K562 (cell line): ENCODE data around the gene RAI14. TPM values are rescaled to one million over a fixed set of nuclear protein-coding genes. Genes with fewer than 3 reads are reported as not detected.

Source experiments
- ATAC-seq: fragments of 200-7000 bp; cut with Tn5 transposase; 3 replicates; pipeline ENCODE4 v1.9.1; 2020; ENCODE audit warnings: moderate library complexity
- BruUV-seq: library from RNA; stranded (reverse); fragments of 400-500 nt; replicated peaks from 2 replicates; lab custom pipeline; 2021; lab: Mats Ljungman, UMichigan
- CTCF ChIA-PET: fragments of 300-600 bp; formaldehyde crosslinking; extraction: SDS; loops from one replicate; lab custom pipeline; 2021; ENCODE audit warnings: low intra/inter-chr PET ratio; lab: Yijun Ruan, JAX
- POLR2A ChIA-PET: fragments of 300-600, 350-650 bp; sonication (Branson Sonifier 250); formaldehyde crosslinking; extraction: SDS; loops from one replicate; lab custom pipeline; 2021; ENCODE audit warnings: antibody characterized with exemption, inconsistent platforms; lab: Yijun Ruan, JAX
- DNase-seq, 4 experiments: peaks; one replicate each; pipeline versions ENCODE4 v3.0.0 to v3.0.0-alpha.2; 2011 to 2018; ENCODE audit warnings: low spot score in 3 of 4, mixed read lengths in 3 of 4; ENCODE audit errors: extremely low read depth in 1 of 4
- FAIRE-seq: peaks from 2 replicates; lab custom pipeline; 2011; peaks lifted over from hg19 to GRCh38; lab: Jason Lieb, UNC
- H2AFZ ChIP-seq: 2 replicates; pipeline ENCODE4 v1.6.0; 2011; ENCODE audit warnings: low read depth, low read length, control low read depth, inconsistent platforms
- H3K27ac ChIP-seq: fragments of 200-600 bp; 3 replicates; pipeline ENCODE4 v1.8.0; 2011; ENCODE audit warnings: low read depth, mild to moderate bottlenecking, control low read depth, inconsistent platforms, low read length, moderate library complexity, mixed read lengths; ENCODE audit errors: extremely low read depth
- H3K27me3 ChIP-seq, 2 experiments: fragments of 300-600 bp in 1 of 2; 2 replicates in 1 of 2; 3 replicates in 1 of 2; pipeline versions ENCODE4 v1.6.0 to v1.8.0; 2011; ENCODE audit warnings: inconsistent platforms in 2 of 2, low read length in 2 of 2, mild to moderate bottlenecking in 1 of 2, mixed read lengths in 1 of 2, moderate library complexity in 1 of 2; ENCODE audit not compliant: control insufficient read depth in 2 of 2, insufficient read depth in 2 of 2
- H3K36me3 ChIP-seq: fragments of 300-600 bp; 3 replicates; pipeline ENCODE4 v1.8.0; 2011; ENCODE audit warnings: mild to moderate bottlenecking, low read length, inconsistent platforms; ENCODE audit not compliant: control insufficient read depth, insufficient read depth
- H3K4me1 ChIP-seq, 2 experiments: fragments of 200-600 bp in 1 of 2; replicated peaks in 1 of 2; 2 replicates in 1 of 2; 3 replicates in 1 of 2; pipeline versions ENCODE4 v1.5.1 to v1.8.0; 2011; ENCODE audit warnings: inconsistent platforms in 2 of 2, low read length in 2 of 2, mild to moderate bottlenecking in 1 of 2, mixed read lengths in 1 of 2, moderate library complexity in 1 of 2; ENCODE audit not compliant: control insufficient read depth in 2 of 2, insufficient read depth in 2 of 2
- H3K4me2 ChIP-seq: 2 replicates; pipeline ENCODE4 v1.6.1; 2011; ENCODE audit warnings: low read length, control low read depth, inconsistent platforms, mixed read lengths; ENCODE audit not compliant: insufficient read depth
- H3K4me3 ChIP-seq: fragments of 200-600 bp; sonication (generic), shearing (Covaris generic); 2 replicates; pipeline ENCODE4 v1.5.1; 2016; ENCODE audit warnings: control low read depth, inconsistent platforms
- H3K79me2 ChIP-seq: fragments of 200-600 bp; 3 replicates; pipeline ENCODE4 v1.8.0; 2011; ENCODE audit warnings: low read length, inconsistent platforms; ENCODE audit not compliant: control insufficient read depth, insufficient read depth
- H3K9ac ChIP-seq, 2 experiments: 2 replicates each; pipeline versions ENCODE4 v1.6.0 to v1.6.1; 2011; ENCODE audit warnings: low read depth in 2 of 2, low read length in 2 of 2, control low read depth in 1 of 2, inconsistent platforms in 1 of 2, mild to moderate bottlenecking in 1 of 2, mixed read lengths in 1 of 2; ENCODE audit not compliant: insufficient read depth in 1 of 2
- H3K9me1 ChIP-seq: one replicate; pipeline ENCODE4 v1.6.0; 2011; ENCODE audit warnings: inconsistent platforms, mild to moderate bottlenecking, low read length, moderate library complexity; ENCODE audit not compliant: control insufficient read depth, insufficient read depth
- H3K9me3 ChIP-seq: replicated peaks from 2 replicates; pipeline ENCODE4 v1.5.1; 2011; ENCODE audit warnings: low read depth, low read length, inconsistent platforms; ENCODE audit not compliant: control insufficient read depth, insufficient read depth
- H4K20me1 ChIP-seq: replicated peaks from 2 replicates; pipeline ENCODE4 v1.6.1; 2011; ENCODE audit warnings: low read length, inconsistent platforms, mixed read lengths; ENCODE audit not compliant: control insufficient read depth, insufficient read depth
- C11orf30 ChIP-seq: fragments of 450-650 bp; IDR thresholded peaks from 2 replicates; pipeline ENCODE4 v1.6.1; 2016; ENCODE audit warnings: low read depth, mild to moderate bottlenecking
- CTBP1 ChIP-seq: fragments of 450-650 bp; IDR thresholded peaks from 2 replicates; pipeline ENCODE4 v1.6.1; 2016; ENCODE audit warnings: borderline replicate concordance
- HMBOX1 ChIP-seq: sonication (generic); IDR thresholded peaks from 2 replicates; pipeline ENCODE4 v1.6.1; 2016
- MCM3 ChIP-seq: fragments of 450-650 bp; IDR thresholded peaks from 2 replicates; pipeline ENCODE4 v1.6.1; 2016
- MEIS2 ChIP-seq: fragments of 450-650 bp; IDR thresholded peaks from 2 replicates; pipeline ENCODE4 v1.6.1; 2014; ENCODE audit warnings: mild to moderate bottlenecking; ENCODE audit not compliant: partially characterized antibody
- NELFE ChIP-seq: IDR thresholded peaks from 2 replicates; pipeline ENCODE4 v1.6.1; 2011; ENCODE audit warnings: mild to moderate bottlenecking; ENCODE audit not compliant: insufficient read depth, insufficient read length
- PURB ChIP-seq: sonication (generic); formaldehyde crosslinking; IDR thresholded peaks from 2 replicates; pipeline ENCODE4 v1.9.0; 2021; ENCODE audit warnings: low read depth, mild to moderate bottlenecking, missing genetic modification reagents
- RFX5 ChIP-seq: IDR thresholded peaks from 2 replicates; pipeline ENCODE4 v1.6.1; 2011; ENCODE audit warnings: low read depth, mild to moderate bottlenecking, improper control_type of control experiment, low read length
- STAT5A ChIP-seq: IDR thresholded peaks from 2 replicates; pipeline ENCODE4 v1.6.1; 2012; ENCODE audit warnings: low read length, inconsistent platforms, borderline replicate concordance
- TCF3 ChIP-seq: sonication (generic); formaldehyde crosslinking; IDR thresholded peaks from 2 replicates; pipeline ENCODE4 v1.4.0; 2020; ENCODE audit warnings: mild to moderate bottlenecking, missing genetic modification reagents
- WGBS: fragments of 100-300 bp; shearing (Covaris generic); methylation state at CpG from one replicate; pipeline ENCODE4 v1.1.6; 2016; ENCODE audit warnings: low coverage, mixed read lengths; ENCODE audit not compliant: insufficient coverage; ENCODE audit errors: missing lambda C conversion rate; 5-methylcytosine and 5-hydroxymethylcytosine counted together
- in situ Hi-C: fragments of 300-500 bp; cut with MboI; formaldehyde crosslinking; loops from 4 replicates; pipeline ENCODE4 v1.15.0; 2018; ENCODE audit warnings: inconsistent platforms, mixed read lengths
- intact Hi-C: fragments of 100-400 bp; cut with micrococcal nuclease; formaldehyde crosslinking; loops from 2 replicates; pipeline ENCODE4 v1.14.2; 2022
- polyA plus RNA-seq, 8 experiments: library from polyadenylated mRNA; depleted of rRNA in 4 of 8; stranded (reverse) in 5 of 8; unstranded in 3 of 8; fragments of >200 nt; fragmentation: Nextera tagmentation in 2 of 8; fragmentation: Illumina TruSeq in 1 of 8; extraction: Ambion mirVana in 2 of 8; extraction: Trizol in 1 of 8; gene quantifications; 2 replicates each; pipeline versions ENCODE4 v1.2.1 to v1.2.3, GENCODE V29; 2011 to 2014; ENCODE audit warnings: inconsistent platforms in 1 of 8, missing spikeins in 1 of 8
- total RNA-seq, 7 experiments: library from RNA; depleted of rRNA in 6 of 7; stranded (reverse); fragments of >200 nt in 6 of 7; fragmentation: Illumina TruSeq in 2 of 7; extraction: Trizol in 2 of 7; gene quantifications; 2 replicates each; pipeline versions ENCODE4 v1.2.1 to v1.2.3, GENCODE V29; 2011 to 2021; ENCODE audit warnings: low replicate concordance in 1 of 7
- TF ChIP-seq, protein P1 (sequence below): fragments of 250-450 bp; sonication (Bioruptor Pico); IDR thresholded peaks from 2 replicates; pipeline ENCODE4 v1.5.0; 2020; ENCODE audit warnings: mild to moderate bottlenecking, borderline replicate concordance
- TF ChIP-seq, protein P2 (sequence below), 2 experiments: fragments of 250-450 bp in 1 of 2; fragments of 450-650 bp in 1 of 2; sonication (Bioruptor Pico) in 1 of 2; IDR thresholded peaks; 2 replicates each; pipeline versions ENCODE4 v1.6.1 to v1.8.0; 2016 to 2021; ENCODE audit warnings: mild to moderate bottlenecking in 2 of 2, moderate library complexity in 2 of 2, missing compliant biosample characterization in 1 of 2, missing genetic modification characterization in 1 of 2

Gene RAI14
- total and polyA plus RNA-seq, 9 of the 15 experiments (the other 6 are each of a cell fraction or from before 2014, with no cell fraction given) = 11.3 to 82.5 (median 34.8) TPM

- TF ChIP-seq, protein P1, sequence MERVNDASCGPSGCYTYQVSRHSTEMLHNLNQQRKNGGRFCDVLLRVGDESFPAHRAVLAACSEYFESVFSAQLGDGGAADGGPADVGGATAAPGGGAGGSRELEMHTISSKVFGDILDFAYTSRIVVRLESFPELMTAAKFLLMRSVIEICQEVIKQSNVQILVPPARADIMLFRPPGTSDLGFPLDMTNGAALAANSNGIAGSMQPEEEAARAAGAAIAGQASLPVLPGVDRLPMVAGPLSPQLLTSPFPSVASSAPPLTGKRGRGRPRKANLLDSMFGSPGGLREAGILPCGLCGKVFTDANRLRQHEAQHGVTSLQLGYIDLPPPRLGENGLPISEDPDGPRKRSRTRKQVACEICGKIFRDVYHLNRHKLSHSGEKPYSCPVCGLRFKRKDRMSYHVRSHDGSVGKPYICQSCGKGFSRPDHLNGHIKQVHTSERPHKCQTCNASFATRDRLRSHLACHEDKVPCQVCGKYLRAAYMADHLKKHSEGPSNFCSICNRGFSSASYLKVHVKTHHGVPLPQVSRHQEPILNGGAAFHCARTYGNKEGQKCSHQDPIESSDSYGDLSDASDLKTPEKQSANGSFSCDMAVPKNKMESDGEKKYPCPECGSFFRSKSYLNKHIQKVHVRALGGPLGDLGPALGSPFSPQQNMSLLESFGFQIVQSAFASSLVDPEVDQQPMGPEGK (CRISPR knock-in tag) = no peak
- TF ChIP-seq MCM3 (no peak), NELFE (no peak), PURB (no peak), RFX5 (no peak)
These were observed 155.6 kb downstream of the RAI14 start (continued) for GRCh38 chr5:34811706-34812105.

DNA sequence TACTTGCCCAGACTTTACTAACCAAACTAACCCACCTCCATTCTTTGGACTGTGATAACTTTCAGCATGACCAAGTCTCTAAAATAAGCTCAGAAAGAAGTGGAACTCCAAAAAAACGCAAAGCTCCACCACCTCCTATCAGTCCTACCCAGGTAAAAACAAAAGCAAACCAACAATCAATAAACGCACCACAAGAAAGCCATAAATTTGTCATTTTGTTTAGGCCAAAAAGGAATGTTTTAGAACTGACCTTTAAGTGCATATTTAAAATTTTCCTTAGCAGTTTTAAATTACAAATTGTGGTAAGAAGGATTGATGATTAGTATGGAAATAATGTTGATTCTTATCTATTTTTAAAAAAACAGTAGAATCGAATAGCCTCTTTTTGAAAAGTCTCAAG, 157.4 kb downstream of the RAI14 start:
- Histone ChIP-seq H3K79me2 (no peaks in the 10 kb centered on the region), H3K27me3 (no peaks in the 10 kb centered on the region), H2AFZ (no peak overlapping the region), H3K27ac (no peak overlapping the region), H3K4me1 (peaks cover 0 to 2% of the 10 kb centered on the region in 2 experiments; a peak in 1 of 5 replicates), H3K4me2 (no peak overlapping the region)
- intact Hi-C loops = loop anchor here (5.0 kb wide), 1 partner anchor 84 kb away; no protein-coding TSS in a partner anchor
- no peak for FAIRE-seq
- peak; percentile 63 for TF ChIP-seq TCF3 (CRISPR knock-in tag)
- TF ChIP-seq C11orf30 = no peak
- TF ChIP-seq MEIS2 = peak; percentile 8
- no peak for TF ChIP-seq CTBP1
- TF ChIP-seq, protein P2, sequence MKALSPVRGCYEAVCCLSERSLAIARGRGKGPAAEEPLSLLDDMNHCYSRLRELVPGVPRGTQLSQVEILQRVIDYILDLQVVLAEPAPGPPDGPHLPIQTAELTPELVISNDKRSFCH (CRISPR knock-in tag; IDR thresholded peaks at IDR 0.05) = no peak
- TF ChIP-seq, protein P2 (tag; IDR thresholded peaks at IDR 0.05) = peak; percentile 95
- no peak for TF ChIP-seq STAT5A
- TF ChIP-seq HMBOX1 = peak; percentile 67; the same call in 1 of the 2 replicates
- TF ChIP-seq, all 486 proteins: peak for 4
- H3K4me3 ChIP-seq = no peak overlapping the region
- 35% methylated on average over 3 of the region's 3 CpGs for WGBS
- peaks cover 13% of the 10 kb centered on the region; the same call in 1 of the 3 replicates for H3K36me3 ChIP-seq
- in situ Hi-C loops = no loop called here
- POLR2A ChIA-PET = interaction anchor here (1.2 kb wide), 1 partner anchor 10 kb away, joined by 4 read pairs; no protein-coding TSS in a partner anchor
- no peaks in the 10 kb centered on the region for H3K9me3 ChIP-seq
- CTCF ChIA-PET = no interaction called here
- no TSS peak for BruUV-seq
- no peak for DNase-seq
- H3K9ac ChIP-seq = no peak overlapping the region
- H4K20me1 ChIP-seq = no peaks in the 10 kb centered on the region
- ATAC-seq = no peak
- H3K9me1 ChIP-seq = no peaks in the 10 kb centered on the region
